ENCODE results near the gene LSAMP. TPM values are rescaled to one million over a fixed set of nuclear protein-coding genes. Genes with fewer than 3 reads are reported as not detected.

The LSAMP gene
- polyA plus RNA-seq, 3 donors, result not detected

- no CpG with 5 or more reads among the region's 1 CpG for WGBS (ENCODE audit: insufficient coverage)
- H3K4me1 ChIP-seq (ENCODE audit: control insufficient read depth in 1 of 2, insufficient read depth in 2 of 2, low read length in 2 of 2), result no peaks in the 10 kb centered on the region
- TF ChIP-seq CTCF (IDR thresholded peaks at IDR 0.05), result no peak
Observed at GRCh38 chr3:116298151-116298550, 147.1 kb downstream of the LSAMP start.

DNA sequence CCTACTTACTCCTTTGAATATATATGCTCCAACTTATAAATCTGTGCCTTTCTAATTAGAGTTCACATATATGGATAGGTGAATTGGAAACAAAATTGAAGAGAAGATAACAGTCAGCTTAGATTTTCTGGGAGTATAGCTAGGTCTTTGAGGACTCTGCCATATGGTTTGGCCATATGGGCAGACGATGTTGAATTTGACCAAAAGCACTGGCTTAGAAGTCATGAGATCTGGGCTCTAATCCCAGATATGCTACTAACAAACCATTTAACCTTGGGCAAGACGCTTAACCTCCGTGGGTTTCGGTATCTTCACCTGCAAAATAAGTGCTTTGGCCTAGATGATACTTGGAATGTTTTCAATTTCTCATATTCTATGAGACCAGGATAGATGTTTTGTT lies 154.1 kb downstream of the LSAMP start:
- H2AFZ ChIP-seq (ENCODE audit: insufficient read depth, low read depth, low read length, poor library complexity, severe bottlenecking), result no peak overlapping the region
- H3K27me3 ChIP-seq (ENCODE audit: control insufficient read depth in 2 of 2, insufficient read depth in 2 of 2, low read length in 2 of 2), result no peaks in the 10 kb centered on the region
- H4K20me1 ChIP-seq (ENCODE audit: insufficient read depth, low read length), result no peaks in the 10 kb centered on the region
- no peak overlapping the region for H3K4me2 ChIP-seq (replicated peaks; ENCODE audit: extremely low read depth, low read length, poor library complexity, severe bottlenecking)
- no peak for TF ChIP-seq CTCF (IDR thresholded peaks at IDR 0.05)
- H3K9me3 ChIP-seq (replicated peaks in 1 of 2; ENCODE audit: control insufficient read depth in 1 of 2, insufficient read depth in 1 of 2, low read length in 2 of 2), result no peaks in the 10 kb centered on the region
- intact Hi-C loops (cut with micrococcal nuclease), result no loop called here
- H3K4me1 ChIP-seq (ENCODE audit: control insufficient read depth in 1 of 2, insufficient read depth in 2 of 2, low read length in 2 of 2), result no peaks in the 10 kb centered on the region
- no peak overlapping the region for H3K27ac ChIP-seq (ENCODE audit: low read depth in 1 of 2, low read length in 2 of 2)
- no peaks in the 10 kb centered on the region for H3K36me3 Mint-ChIP-seq
- no peak for DNase-seq
- H3K4me3 Mint-ChIP-seq, result no peak overlapping the region
- no peaks in the 10 kb centered on the region for H3K4me1 Mint-ChIP-seq
- no peaks in the 10 kb centered on the region for H3K36me3 ChIP-seq (replicated peaks in 1 of 2; ENCODE audit: control insufficient read depth in 1 of 2, insufficient read depth in 2 of 2, low read length in 2 of 2)
- H3K27me3 Mint-ChIP-seq (ENCODE audit: low read depth in 3 of 3), result no peaks in the 10 kb centered on the region
- H3K4me3 ChIP-seq (replicated peaks in 1 of 3; ENCODE audit: low read depth in 2 of 3, low read length in 3 of 3), result no peak overlapping the region
- no peak overlapping the region for H3K27ac Mint-ChIP-seq
- no CpG with 5 or more reads among the region's 4 CpGs for WGBS (ENCODE audit: insufficient coverage)
- H3K9me3 Mint-ChIP-seq, result peaks cover 0 to 3% (median 0%) of the 10 kb centered on the region in 7 donors
- H3K9ac ChIP-seq (ENCODE audit: insufficient read depth, low read length, poor library complexity, severe bottlenecking), result no peak overlapping the region
- no peaks in the 10 kb centered on the region for H3K79me2 ChIP-seq (ENCODE audit: insufficient read depth, low read length)

More at GRCh38 chr3:116298151-116298550, 147.1 kb downstream of the LSAMP start:
- Histone ChIP-seq H2AFZ (ENCODE audit: insufficient read depth, low read depth, low read length, poor library complexity, severe bottlenecking) (no peak overlapping the region), H3K36me3 (replicated peaks in 1 of 2; ENCODE audit: control insufficient read depth in 1 of 2, insufficient read depth in 2 of 2, low read length in 2 of 2) (no peaks in the 10 kb centered on the region), H3K9ac (ENCODE audit: insufficient read depth, low read length, poor library complexity, severe bottlenecking) (no peak overlapping the region), H3K27ac (ENCODE audit: low read depth in 1 of 2, low read length in 2 of 2) (no peak overlapping the region), H3K9me3 (replicated peaks in 1 of 2; ENCODE audit: control insufficient read depth in 1 of 2, insufficient read depth in 1 of 2, low read length in 2 of 2) (peaks cover 0 to 10% of the 10 kb centered on the region in 2 donors), H3K4me3 (replicated peaks in 1 of 3; ENCODE audit: low read depth in 2 of 3, low read length in 3 of 3) (no peak overlapping the region), H3K4me2 (replicated peaks; ENCODE audit: extremely low read depth, low read length, poor library complexity, severe bottlenecking) (no peak overlapping the region), H4K20me1 (ENCODE audit: insufficient read depth, low read length) (no peaks in the 10 kb centered on the region), H3K27me3 (ENCODE audit: control insufficient read depth in 2 of 2, insufficient read depth in 2 of 2, low read length in 2 of 2) (no peaks in the 10 kb centered on the region), H3K79me2 (ENCODE audit: insufficient read depth, low read length) (no peaks in the 10 kb centered on the region)
- intact Hi-C loops (cut with micrococcal nuclease), result no loop called here
- no peaks in the 10 kb centered on the region for H3K36me3 Mint-ChIP-seq
- peaks cover 0 to 7% (median 2%) of the 10 kb centered on the region in 7 donors for H3K9me3 Mint-ChIP-seq
- no peak overlapping the region for H3K27ac Mint-ChIP-seq
- H3K27me3 Mint-ChIP-seq (ENCODE audit: low read depth in 3 of 3), result peaks cover 0 to 2% (median 0%) of the 10 kb centered on the region in 3 donors
- no peak for DNase-seq
- no peaks in the 10 kb centered on the region for H3K4me1 Mint-ChIP-seq
- H3K4me3 Mint-ChIP-seq, result no peak overlapping the region
